GM23338 (cell line): Measurements from ENCODE around the gene GPAT2.
A peak's percentile ranks its signal among the peaks of the same experiment; 100 is the strongest.
"Not testable (repeated sequence)": the region's sequence is repeated elsewhere in the genome, so short reads cannot be mapped to it uniquely, and the experiment has no call there.

Experiments used
- CREB1 ChIP-seq: fragments of 250-450 bp; sonication (Bioruptor Pico); IDR thresholded peaks from 2 replicates; pipeline ENCODE4 v1.5.0; 2020; ENCODE audit warnings: low read depth, mild to moderate bottlenecking, moderate library complexity
- CTCF ChIP-seq, 2 experiments: fragments of 200-600 bp in 1 of 2; sonication (generic) in 1 of 2; conservative IDR thresholded peaks; 2 replicates each; pipeline versions ENCODE4 v1.5.1 to v1.6.1; 2016 to 2017; ENCODE audit warnings: antibody characterized with exemption in 2 of 2, low read depth in 2 of 2, mild to moderate bottlenecking in 2 of 2, moderate library complexity in 1 of 2
- EZH2 ChIP-seq: fragments of 200-600 bp; sonication (generic); IDR thresholded peaks from one replicate; pipeline ENCODE4 v1.8.0; 2017; ENCODE audit warnings: antibody characterized with exemption, mild to moderate bottlenecking, low read depth; ENCODE audit not compliant: unreplicated experiment
- EZH2phosphoT487 ChIP-seq: fragments of 200-600 bp; sonication (generic); IDR thresholded peaks from one replicate; pipeline ENCODE4 v1.8.1; 2018; ENCODE audit warnings: antibody characterized with exemption; ENCODE audit not compliant: unreplicated experiment
- JUNB ChIP-seq: IDR thresholded peaks from one replicate; pipeline ENCODE4 v1.6.1; 2016; ENCODE audit warnings: antibody characterized with exemption; ENCODE audit not compliant: unreplicated experiment
- POLR2AphosphoS5 ChIP-seq: IDR thresholded peaks from 2 replicates; pipeline ENCODE4 v1.6.1; 2016; ENCODE audit warnings: antibody characterized with exemption, low read depth
- REST ChIP-seq: IDR thresholded peaks from one replicate; pipeline ENCODE4 v1.6.1; 2018; ENCODE audit warnings: antibody characterized with exemption; ENCODE audit not compliant: unreplicated experiment
- ZNF331 ChIP-seq: fragments of 250-450 bp; sonication (Bioruptor Pico); IDR thresholded peaks from 2 replicates; pipeline ENCODE4 v1.5.0; 2020; ENCODE audit warnings: low read depth, mild to moderate bottlenecking, moderate library complexity

GRCh38 chr2:96010320-96011128 is 24.2 kb downstream of the GPAT2 start:
- not testable (repeated sequence) for TF ChIP-seq CTCF (conservative IDR thresholded peaks at IDR 0.05; ENCODE audit: low read depth in 2 of 2); EZH2phosphoT487; POLR2AphosphoS5; EZH2; REST; JUNB; ZNF331 (CRISPR knock-in tag)
- peak; percentile 97 for TF ChIP-seq CREB1
